ENCODE data around the gene GUCY2D.

DNA sequence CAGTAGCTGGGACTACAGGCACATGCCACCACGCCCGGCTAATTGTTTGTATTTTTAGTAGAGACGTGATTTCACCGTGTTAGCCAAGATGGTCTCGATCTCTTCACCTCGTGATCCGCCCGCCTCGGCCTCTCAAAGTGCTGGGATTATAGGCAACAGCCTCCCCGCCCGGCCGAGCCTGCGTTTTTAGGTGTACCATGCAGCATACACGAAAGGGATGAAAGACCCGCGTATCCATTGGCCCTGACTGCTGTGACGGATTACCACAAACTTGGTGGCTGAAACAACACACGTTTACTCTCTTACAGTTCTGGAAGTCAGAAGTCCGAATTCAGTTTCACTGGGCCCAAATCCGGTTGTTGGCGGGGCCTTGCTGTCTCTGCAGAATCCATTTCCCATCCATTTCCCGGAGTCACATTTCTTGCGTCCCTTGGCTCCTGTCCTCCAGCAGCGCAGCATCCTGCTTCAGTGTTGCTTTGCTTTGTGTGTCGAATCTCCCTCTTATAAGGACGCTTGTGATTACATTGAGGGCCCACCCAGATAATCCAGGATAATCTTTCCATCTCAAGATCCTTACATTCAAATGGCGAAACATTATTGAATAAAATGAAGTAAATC is 8.3 kb upstream of the GUCY2D start:
- TF ChIP-seq CTCF (IDR thresholded peaks at IDR 0.05) (no peak), POLR2A (IDR thresholded peaks at IDR 0.05) (no peak), POLR2AphosphoS5 (IDR thresholded peaks at IDR 0.05) (no peak)

Data from upper lobe of left lung (tissue), 4 donors.